Kidney (tissue), 14 donors: ENCODE data around the gene SLC25A40. TPM values are rescaled to one million over a fixed set of nuclear protein-coding genes. Genes with fewer than 3 reads are reported as not detected.

ENCODE experiments used
- DNase-seq, 5 donors: peaks; one replicate each; pipeline ENCODE4 v3.0.0-alpha.2; 2013 to 2020
- FAIRE-seq: peaks from 2 replicates; lab custom pipeline; 2012; peaks lifted over from hg19 to GRCh38; lab: Jason Lieb, UNC
- H3K27ac ChIP-seq, 2 donors: one replicate each; pipeline ENCODE4 v1.7.0; 2013; ENCODE audit warnings: low read depth in 2 of 2, low read length in 2 of 2, inconsistent platforms in 1 of 2
- H3K27me3 ChIP-seq: one replicate; pipeline ENCODE4 v1.7.1; 2013; ENCODE audit warnings: low read length, inconsistent platforms; ENCODE audit not compliant: control insufficient read depth, insufficient read depth
- H3K36me3 ChIP-seq, 3 donors: one replicate each; pipeline versions ENCODE4 v1.7.0 to v1.7.1; 2013; ENCODE audit warnings: low read length in 3 of 3, control low read depth in 1 of 3, inconsistent platforms in 1 of 3; ENCODE audit not compliant: insufficient read depth in 3 of 3, control insufficient read depth in 2 of 3
- H3K4me1 ChIP-seq, 3 donors: one replicate each; pipeline versions ENCODE4 v1.7.0 to v1.7.1; 2013; ENCODE audit warnings: low read length in 3 of 3, inconsistent platforms in 1 of 3, low read depth in 1 of 3; ENCODE audit not compliant: control insufficient read depth in 2 of 3, insufficient read depth in 2 of 3
- H3K4me3 ChIP-seq, 3 donors: one replicate each; pipeline versions ENCODE4 v1.7.0 to v1.8.1; 2013; ENCODE audit warnings: low read length in 3 of 3, control low read depth in 1 of 3, inconsistent platforms in 1 of 3
- H3K9ac ChIP-seq, 3 donors: one replicate each; pipeline versions ENCODE4 v1.7.0 to v1.7.1; 2013; ENCODE audit warnings: low read length in 3 of 3, control low read depth in 1 of 3, inconsistent platforms in 1 of 3
- H3K9me3 ChIP-seq, 3 donors: one replicate each; pipeline versions ENCODE4 v1.7.0 to v1.7.1; 2013; ENCODE audit warnings: low read length in 3 of 3, control low read depth in 1 of 3, inconsistent platforms in 1 of 3; ENCODE audit not compliant: control insufficient read depth in 2 of 3, insufficient read depth in 1 of 3
- intact Hi-C: fragments of 100-400 bp; cut with DNase I; formaldehyde crosslinking; loops from one replicate; pipeline ENCODE4 v1.11.1; 2022
- polyA plus RNA-seq: library from polyadenylated mRNA; stranded (reverse); fragments of 350-450 nt; fragmentation: Illumina TruSeq; extraction: RNeasy Lipid Tissue Mini Kit (QIAGEN cat#74804); gene quantifications from one replicate; pipeline ENCODE4 v1.2.3, GENCODE V29; 2014; ENCODE audit warnings: low read depth, low replicate concordance; ENCODE audit not compliant: insufficient read depth
- total RNA-seq: library from RNA; stranded (reverse); fragmentation: NEBNext Ultra II Directional; extraction: Animal tissue kit (Norgen Biotek cat#: 25700); gene quantifications from one replicate; pipeline ENCODE4 v1.2.1, GENCODE V29; 2021
- TF ChIP-seq, protein P1 (sequence below): IDR thresholded peaks from 3 replicates; pipeline ENCODE4 v1.5.1; 2012; ENCODE audit warnings: mild to moderate bottlenecking, moderate library complexity, borderline replicate concordance; ENCODE audit not compliant: insufficient read depth; ENCODE audit errors: extremely low read depth
- donor health status: control.
- donor health status: control.
- donor health status: control.
- donor health status: control.
- donor health status: control.
- donor health status: DM: yes; HTN: yes; CAD: no.
- donor health status: Normal renal cell carcinoma (clear cell type).

SLC25A40 gene
- total and polyA plus RNA-seq, 2 donors from 2014 or later, result 11.2 to 25.4 TPM

DNA sequence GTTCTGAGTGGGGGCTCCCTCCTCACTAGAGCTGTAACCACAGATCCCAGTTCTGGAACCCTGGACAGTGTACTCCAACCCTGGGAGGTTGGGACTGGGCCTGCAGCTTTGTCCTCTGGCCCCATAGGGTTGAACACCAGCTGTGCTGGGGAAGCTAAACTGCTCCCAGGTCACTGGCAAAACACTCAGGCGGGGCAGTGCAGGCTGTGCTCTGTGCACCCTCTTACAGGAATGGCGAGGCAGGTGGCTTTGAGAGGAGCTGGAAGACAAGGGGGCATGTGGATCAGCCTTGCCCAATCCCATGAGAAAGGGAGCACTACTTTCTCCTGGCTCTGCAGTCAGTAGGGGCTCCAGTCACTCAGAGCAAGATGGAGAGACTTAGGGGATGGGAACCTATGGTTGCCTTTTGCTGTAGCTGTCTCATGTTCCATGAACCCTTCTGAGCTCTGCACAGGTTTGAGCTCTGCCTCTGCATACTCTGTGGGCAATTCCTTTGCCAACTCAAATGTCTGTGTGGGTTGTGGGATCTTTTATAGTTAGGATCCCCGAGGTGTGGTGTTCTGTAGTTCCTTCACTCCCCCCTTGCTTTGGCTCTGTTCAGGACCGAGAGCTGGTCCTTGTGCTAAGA, 90.7 kb downstream of the SLC25A40 start:
- Histone ChIP-seq H3K4me1 (no peaks in the 10 kb centered on the region), H3K27ac (no peak overlapping the region), H3K4me3 (no peak overlapping the region), H3K9me3 (no peaks in the 10 kb centered on the region), H3K27me3 (no peaks in the 10 kb centered on the region), H3K36me3 (no peaks in the 10 kb centered on the region), H3K9ac (no peak overlapping the region)
- FAIRE-seq (no peak), DNase-seq (no peak)
- TF ChIP-seq, protein P1, sequence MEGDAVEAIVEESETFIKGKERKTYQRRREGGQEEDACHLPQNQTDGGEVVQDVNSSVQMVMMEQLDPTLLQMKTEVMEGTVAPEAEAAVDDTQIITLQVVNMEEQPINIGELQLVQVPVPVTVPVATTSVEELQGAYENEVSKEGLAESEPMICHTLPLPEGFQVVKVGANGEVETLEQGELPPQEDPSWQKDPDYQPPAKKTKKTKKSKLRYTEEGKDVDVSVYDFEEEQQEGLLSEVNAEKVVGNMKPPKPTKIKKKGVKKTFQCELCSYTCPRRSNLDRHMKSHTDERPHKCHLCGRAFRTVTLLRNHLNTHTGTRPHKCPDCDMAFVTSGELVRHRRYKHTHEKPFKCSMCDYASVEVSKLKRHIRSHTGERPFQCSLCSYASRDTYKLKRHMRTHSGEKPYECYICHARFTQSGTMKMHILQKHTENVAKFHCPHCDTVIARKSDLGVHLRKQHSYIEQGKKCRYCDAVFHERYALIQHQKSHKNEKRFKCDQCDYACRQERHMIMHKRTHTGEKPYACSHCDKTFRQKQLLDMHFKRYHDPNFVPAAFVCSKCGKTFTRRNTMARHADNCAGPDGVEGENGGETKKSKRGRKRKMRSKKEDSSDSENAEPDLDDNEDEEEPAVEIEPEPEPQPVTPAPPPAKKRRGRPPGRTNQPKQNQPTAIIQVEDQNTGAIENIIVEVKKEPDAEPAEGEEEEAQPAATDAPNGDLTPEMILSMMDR, result no peak
- intact Hi-C loops, result no loop called here

DNA sequence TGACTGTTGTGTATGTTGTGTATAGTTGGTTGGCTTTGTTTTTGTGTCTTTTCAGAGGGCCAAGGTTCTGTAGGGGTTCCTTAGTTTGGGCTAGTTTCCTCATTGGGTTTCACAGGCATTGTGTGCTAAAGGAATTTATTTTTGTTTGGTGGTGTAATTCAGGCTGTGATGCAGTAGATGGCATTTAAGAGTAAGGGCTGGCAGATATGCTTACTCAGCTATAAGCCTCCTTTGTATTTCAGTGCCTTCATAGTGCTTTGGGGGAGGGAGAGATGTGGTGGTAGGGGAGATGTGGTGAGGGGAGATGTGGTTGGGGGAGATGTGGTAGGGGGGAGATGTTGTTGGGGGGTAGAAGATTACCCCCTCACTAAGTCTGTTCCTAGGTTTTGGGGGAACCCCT, 91.7 kb downstream of the SLC25A40 start:
- no peak for FAIRE-seq
- Histone ChIP-seq H3K9me3 (no peaks in the 10 kb centered on the region), H3K4me1 (no peaks in the 10 kb centered on the region), H3K9ac (no peak overlapping the region), H3K27me3 (no peaks in the 10 kb centered on the region), H3K36me3 (no peaks in the 10 kb centered on the region), H3K27ac (no peak overlapping the region), H3K4me3 (no peak overlapping the region)
- intact Hi-C loops, result no loop called here
- TF ChIP-seq, protein P1, result no peak
- DNase-seq, result no peak

Other genes with a start within 250 kb of the SLC25A40 start
- 1.9 TPM for gene RUNDC3B, start 248.0 kb downstream of the SLC25A40 start, total RNA-seq
- gene RUNDC3B, start 248.0 kb downstream of the SLC25A40 start, polyA plus RNA-seq, result 1.4 TPM
- gene DBF4, start 133 bp upstream of the SLC25A40 start, total RNA-seq, result 8.8 TPM
- 1.9 TPM for gene DBF4, start 133 bp upstream of the SLC25A40 start, polyA plus RNA-seq
- gene ADAM22, start 57.9 kb upstream of the SLC25A40 start, total RNA-seq, result 7.9 TPM
- 2.2 TPM for gene ADAM22, start 57.9 kb upstream of the SLC25A40 start, polyA plus RNA-seq